Panc1 (cell line): ENCODE data around the gene ROBO1. TPM values are rescaled to one million over a fixed set of nuclear protein-coding genes. Genes with fewer than 3 reads are reported as not detected.

Experiments
- ATAC-seq: fragments of 200-7000 bp; cut with Tn5 transposase; 2 replicates; pipeline ENCODE4 v1.9.1; 2020; ENCODE audit warnings: mild to moderate bottlenecking, moderate library complexity
- BruUV-seq: library from RNA; stranded (reverse); fragments of 400-500 nt; replicated peaks from 2 replicates; lab custom pipeline; 2021; lab: Mats Ljungman, UMichigan
- CTCF ChIA-PET: fragments of 300-600 bp; sonication (Branson Sonifier 250); formaldehyde crosslinking; loops from one replicate; lab custom pipeline; 2022; ENCODE audit warnings: antibody characterized with exemption; lab: Charles Lee
- POLR2A ChIA-PET: fragments of 300-600 bp; sonication (Branson Sonifier 250); formaldehyde crosslinking; loops from one replicate; lab custom pipeline; 2022; ENCODE audit warnings: antibody characterized with exemption; lab: Charles Lee
- DNase-seq: peaks from one replicate; pipeline ENCODE4 v3.0.0-alpha.2; 2010; ENCODE audit warnings: low read depth, low spot score
- H3K27ac ChIP-seq: 2 replicates; pipeline ENCODE4 v1.5.1; 2011; ENCODE audit warnings: mild to moderate bottlenecking, low read length, inconsistent platforms
- H3K27me3 ChIP-seq: fragments of 200-500 bp; sonication (Bioruptor generic); 2 replicates; pipeline ENCODE4 v1.6.0; 2014; ENCODE audit warnings: low read length, inconsistent platforms; ENCODE audit not compliant: control insufficient read depth, insufficient read depth
- H3K36me3 ChIP-seq: fragments of 200-500 bp; sonication (Bioruptor generic); 2 replicates; pipeline ENCODE4 v1.5.1; 2014; ENCODE audit warnings: inconsistent platforms, mild to moderate bottlenecking, low read length, moderate library complexity; ENCODE audit not compliant: control insufficient read depth, insufficient read depth
- H3K4me1 ChIP-seq: 2 replicates; pipeline ENCODE4 v1.5.1; 2011; ENCODE audit warnings: inconsistent platforms, mild to moderate bottlenecking, low read length, moderate library complexity; ENCODE audit not compliant: control insufficient read depth, insufficient read depth
- H3K4me3 ChIP-seq, 2 experiments: 2 replicates each; pipeline ENCODE4 v1.5.1; 2011 to 2012; ENCODE audit warnings: low read depth in 2 of 2, low read length in 2 of 2, mild to moderate bottlenecking in 2 of 2, inconsistent platforms in 1 of 2, moderate library complexity in 1 of 2
- H3K9me3 ChIP-seq: fragments of 200-500 bp; sonication (Bioruptor generic); 2 replicates; pipeline ENCODE4 v1.5.1; 2014; ENCODE audit warnings: low read depth, mild to moderate bottlenecking, inconsistent platforms, low read length, moderate library complexity; ENCODE audit not compliant: control insufficient read depth, insufficient read depth
- POLR2AphosphoS5 ChIP-seq: IDR thresholded peaks from 2 replicates; pipeline ENCODE4 v1.6.1; 2012; ENCODE audit warnings: mild to moderate bottlenecking, low read depth, low read length, moderate library complexity
- SIN3A ChIP-seq: IDR thresholded peaks from 2 replicates; pipeline ENCODE4 v1.6.1; 2012; ENCODE audit warnings: low read depth, mild to moderate bottlenecking, low read length, moderate library complexity, borderline replicate concordance; ENCODE audit not compliant: insufficient read depth
- TCF7L2 ChIP-seq: IDR thresholded peaks from 2 replicates; pipeline ENCODE4 v1.6.1; 2011; ENCODE audit warnings: mild to moderate bottlenecking, low read depth, low read length, inconsistent platforms
- in situ Hi-C: cut with HindIII; loops from 2 replicates; pipeline ENCODE4 v1.10.0; 2016; ENCODE audit warnings: low sequenced_read_pairs, low pct_unique_long_range_greater_than_20kb
- intact Hi-C: fragments of 100-400 bp; cut with micrococcal nuclease; formaldehyde crosslinking; loops from one replicate; pipeline ENCODE4 v1.10.0; 2022; ENCODE audit not compliant: unreplicated experiment
- total RNA-seq: library from RNA; stranded (reverse); gene quantifications from one replicate; pipeline ENCODE4 v1.2.1, GENCODE V29; 2021; ENCODE audit not compliant: unreplicated experiment
- TF ChIP-seq, protein P1 (sequence below): fragments of 450-650 bp; IDR thresholded peaks from 2 replicates; pipeline ENCODE4 v1.5.1; 2017; ENCODE audit warnings: mild to moderate bottlenecking
- TF ChIP-seq, protein P2 (sequence below), 2 experiments: IDR thresholded peaks; 2 replicates each; pipeline ENCODE4 v1.6.1; 2011 to 2012; ENCODE audit warnings: low read depth in 2 of 2, control low read depth in 1 of 2, low read length in 1 of 2, mild to moderate bottlenecking in 1 of 2, moderate library complexity in 1 of 2; ENCODE audit not compliant: insufficient read depth in 1 of 2

Gene ROBO1
- total RNA-seq, 1 experiment from 2014 or later, result 61.6 TPM

DNA sequence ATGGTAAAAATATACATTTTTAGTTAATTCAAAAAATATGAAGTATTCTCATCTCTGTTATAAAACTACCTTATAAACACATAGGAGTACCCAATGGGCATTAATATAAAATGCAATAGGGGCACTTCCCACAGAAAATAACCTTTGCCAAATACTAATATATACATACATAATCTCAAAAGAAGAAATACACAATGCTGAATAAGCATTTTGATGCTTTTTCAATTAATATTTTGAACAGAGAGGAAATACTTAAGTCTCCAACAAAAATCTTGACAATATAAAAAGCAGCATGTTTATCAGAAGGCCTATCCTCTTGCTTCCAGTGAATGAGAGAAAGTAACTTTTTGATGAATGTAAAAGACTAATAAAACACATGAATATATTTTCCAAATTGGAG lies 110.7 kb downstream of the ROBO1 start:
- intact Hi-C loops, result no loop called here
- CTCF ChIA-PET, result no interaction called here
- Histone ChIP-seq H3K27me3 (no peaks in the 10 kb centered on the region), H3K9me3 (no peaks in the 10 kb centered on the region), H3K36me3 (no peaks in the 10 kb centered on the region), H3K4me1 (no peaks in the 10 kb centered on the region; the same call in 1 of the 2 replicates), H3K4me3 (no peak overlapping the region), H3K27ac (no peak overlapping the region)
- in situ Hi-C loops, result no loop called here
- no peak for ATAC-seq
- POLR2A ChIA-PET, result no interaction called here
- no TSS peak for BruUV-seq
- DNase-seq, result no peak
- no peak for TF ChIP-seq TCF7L2
- TF ChIP-seq, protein P1, sequence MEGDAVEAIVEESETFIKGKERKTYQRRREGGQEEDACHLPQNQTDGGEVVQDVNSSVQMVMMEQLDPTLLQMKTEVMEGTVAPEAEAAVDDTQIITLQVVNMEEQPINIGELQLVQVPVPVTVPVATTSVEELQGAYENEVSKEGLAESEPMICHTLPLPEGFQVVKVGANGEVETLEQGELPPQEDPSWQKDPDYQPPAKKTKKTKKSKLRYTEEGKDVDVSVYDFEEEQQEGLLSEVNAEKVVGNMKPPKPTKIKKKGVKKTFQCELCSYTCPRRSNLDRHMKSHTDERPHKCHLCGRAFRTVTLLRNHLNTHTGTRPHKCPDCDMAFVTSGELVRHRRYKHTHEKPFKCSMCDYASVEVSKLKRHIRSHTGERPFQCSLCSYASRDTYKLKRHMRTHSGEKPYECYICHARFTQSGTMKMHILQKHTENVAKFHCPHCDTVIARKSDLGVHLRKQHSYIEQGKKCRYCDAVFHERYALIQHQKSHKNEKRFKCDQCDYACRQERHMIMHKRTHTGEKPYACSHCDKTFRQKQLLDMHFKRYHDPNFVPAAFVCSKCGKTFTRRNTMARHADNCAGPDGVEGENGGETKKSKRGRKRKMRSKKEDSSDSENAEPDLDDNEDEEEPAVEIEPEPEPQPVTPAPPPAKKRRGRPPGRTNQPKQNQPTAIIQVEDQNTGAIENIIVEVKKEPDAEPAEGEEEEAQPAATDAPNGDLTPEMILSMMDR, result no peak
- TF ChIP-seq SIN3A, result no peak
- TF ChIP-seq POLR2AphosphoS5, result no peak
- TF ChIP-seq, protein P2, sequence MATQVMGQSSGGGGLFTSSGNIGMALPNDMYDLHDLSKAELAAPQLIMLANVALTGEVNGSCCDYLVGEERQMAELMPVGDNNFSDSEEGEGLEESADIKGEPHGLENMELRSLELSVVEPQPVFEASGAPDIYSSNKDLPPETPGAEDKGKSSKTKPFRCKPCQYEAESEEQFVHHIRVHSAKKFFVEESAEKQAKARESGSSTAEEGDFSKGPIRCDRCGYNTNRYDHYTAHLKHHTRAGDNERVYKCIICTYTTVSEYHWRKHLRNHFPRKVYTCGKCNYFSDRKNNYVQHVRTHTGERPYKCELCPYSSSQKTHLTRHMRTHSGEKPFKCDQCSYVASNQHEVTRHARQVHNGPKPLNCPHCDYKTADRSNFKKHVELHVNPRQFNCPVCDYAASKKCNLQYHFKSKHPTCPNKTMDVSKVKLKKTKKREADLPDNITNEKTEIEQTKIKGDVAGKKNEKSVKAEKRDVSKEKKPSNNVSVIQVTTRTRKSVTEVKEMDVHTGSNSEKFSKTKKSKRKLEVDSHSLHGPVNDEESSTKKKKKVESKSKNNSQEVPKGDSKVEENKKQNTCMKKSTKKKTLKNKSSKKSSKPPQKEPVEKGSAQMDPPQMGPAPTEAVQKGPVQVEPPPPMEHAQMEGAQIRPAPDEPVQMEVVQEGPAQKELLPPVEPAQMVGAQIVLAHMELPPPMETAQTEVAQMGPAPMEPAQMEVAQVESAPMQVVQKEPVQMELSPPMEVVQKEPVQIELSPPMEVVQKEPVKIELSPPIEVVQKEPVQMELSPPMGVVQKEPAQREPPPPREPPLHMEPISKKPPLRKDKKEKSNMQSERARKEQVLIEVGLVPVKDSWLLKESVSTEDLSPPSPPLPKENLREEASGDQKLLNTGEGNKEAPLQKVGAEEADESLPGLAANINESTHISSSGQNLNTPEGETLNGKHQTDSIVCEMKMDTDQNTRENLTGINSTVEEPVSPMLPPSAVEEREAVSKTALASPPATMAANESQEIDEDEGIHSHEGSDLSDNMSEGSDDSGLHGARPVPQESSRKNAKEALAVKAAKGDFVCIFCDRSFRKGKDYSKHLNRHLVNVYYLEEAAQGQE (IDR thresholded peaks at IDR 0.05; ENCODE audit: insufficient read depth in 1 of 2, low read depth in 2 of 2, low read length in 1 of 2), result no peak

DNA sequence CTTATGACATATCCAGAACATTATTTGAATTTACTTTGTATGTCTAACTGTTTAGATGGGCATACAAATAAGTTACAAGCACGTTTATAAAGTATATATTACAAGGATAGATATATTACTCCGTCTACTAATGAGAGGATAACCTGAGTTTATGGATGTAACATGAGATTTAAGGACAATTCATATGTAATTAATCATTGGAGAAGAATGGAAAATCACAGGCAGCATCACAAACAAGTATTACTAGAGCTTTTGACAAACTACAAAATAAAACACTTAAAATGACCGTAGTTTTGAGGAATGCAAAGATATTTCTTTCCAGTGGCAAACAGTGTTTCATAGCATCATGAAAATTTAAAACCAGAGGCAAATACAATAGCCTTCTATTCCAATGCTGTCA lies 113.8 kb downstream of the ROBO1 start:
- Histone ChIP-seq H3K27me3 (no peaks in the 10 kb centered on the region), H3K4me3 (no peak overlapping the region), H3K36me3 (no peaks in the 10 kb centered on the region), H3K9me3 (no peaks in the 10 kb centered on the region), H3K27ac (no peak overlapping the region; the same call in 1 of the 2 replicates), H3K4me1 (no peaks in the 10 kb centered on the region; the same call in 1 of the 2 replicates)
- no peak for TF ChIP-seq SIN3A
- TF ChIP-seq, protein P1, result no peak
- POLR2A ChIA-PET, result no interaction called here
- CTCF ChIA-PET, result no interaction called here
- in situ Hi-C loops, result no loop called here
- intact Hi-C loops, result no loop called here
- DNase-seq, result no peak
- ATAC-seq, result no peak
- no TSS peak for BruUV-seq
